HepG2 (cell line): ENCODE measurements around the gene ZCCHC7.

Source experiments
- ZFP36 ChIP-seq: fragments of 150-350 bp; IDR thresholded peaks from 2 replicates; pipeline ENCODE4 v1.6.1; 2018; ENCODE audit warnings: borderline replicate concordance, low read length, low read depth; ENCODE audit not compliant: partially characterized antibody
- ZNF460 ChIP-seq: sonication (generic); formaldehyde crosslinking; IDR thresholded peaks from 2 replicates; pipeline ENCODE4 v1.5.1; 2020; ENCODE audit warnings: missing genetic modification reagents, mild to moderate bottlenecking, borderline replicate concordance
- ZNF513 ChIP-seq: sonication (generic); formaldehyde crosslinking; conservative IDR thresholded peaks from 2 replicates; pipeline ENCODE4 v1.5.0; 2020; ENCODE audit warnings: missing genetic modification reagents

GRCh38 chr9:37197158-37198038 is 77.0 kb downstream of the ZCCHC7 start:
- no peak for TF ChIP-seq ZFP36
- no peak for TF ChIP-seq ZNF460 (CRISPR knock-in tag)
- TF ChIP-seq ZNF513 (CRISPR knock-in tag) = no peak
